HUES48 (cell line): Measurements from ENCODE around the gene SEC24C.

ENCODE experiments used
- H3K27ac ChIP-seq: one replicate; pipeline ENCODE4 v1.7.0; 2013; ENCODE audit warnings: low read depth, low read length, inconsistent platforms
- H3K27me3 ChIP-seq: 2 replicates; pipeline ENCODE4 v1.6.1; 2013; ENCODE audit warnings: mild to moderate bottlenecking, low read length; ENCODE audit not compliant: control insufficient read depth, insufficient read depth
- H3K36me3 ChIP-seq: 2 replicates; pipeline ENCODE4 v1.6.1; 2013; ENCODE audit warnings: low read length; ENCODE audit not compliant: control insufficient read depth, insufficient read depth
- H3K4me1 ChIP-seq: 2 replicates; pipeline ENCODE4 v1.6.1; 2013; ENCODE audit warnings: mild to moderate bottlenecking, low read length; ENCODE audit not compliant: control insufficient read depth, insufficient read depth
- H3K4me3 ChIP-seq: 2 replicates; pipeline ENCODE4 v1.5.1; 2013; ENCODE audit warnings: mild to moderate bottlenecking, low read depth, low read length
- H3K9ac ChIP-seq: 2 replicates; pipeline ENCODE4 v1.6.1; 2013; ENCODE audit warnings: mild to moderate bottlenecking, low read depth, low read length, moderate library complexity
- H3K9me3 ChIP-seq: 2 replicates; pipeline ENCODE4 v1.6.1; 2013; ENCODE audit warnings: low read length; ENCODE audit not compliant: control insufficient read depth, insufficient read depth

Gene SEC24C

GRCh38 chr10:73807471-73807870 lies 63.3 kb downstream of the SEC24C start:
- H3K27me3 ChIP-seq, result no peaks in the 10 kb centered on the region
- H3K36me3 ChIP-seq, result peaks cover 61% of the 10 kb centered on the region
- no peak overlapping the region for H3K4me3 ChIP-seq
- H3K4me1 ChIP-seq, result peaks cover 7% of the 10 kb centered on the region; the same call in 1 of the 2 replicates
- no peak overlapping the region for H3K9ac ChIP-seq
- H3K9me3 ChIP-seq, result no peaks in the 10 kb centered on the region
- H3K27ac ChIP-seq, result no peak overlapping the region

- Histone ChIP-seq H3K27me3 (no peaks in the 10 kb centered on the region), H3K36me3 (peaks cover 59% of the 10 kb centered on the region), H3K4me1 (peaks cover 8% of the 10 kb centered on the region; the same call in 1 of the 2 replicates), H3K27ac (no peak overlapping the region), H3K9ac (no peak overlapping the region), H3K4me3 (no peak overlapping the region), H3K9me3 (no peaks in the 10 kb centered on the region)
Observed at GRCh38 chr10:73808021-73808815, 64.0 kb downstream of the SEC24C start.

DNA sequence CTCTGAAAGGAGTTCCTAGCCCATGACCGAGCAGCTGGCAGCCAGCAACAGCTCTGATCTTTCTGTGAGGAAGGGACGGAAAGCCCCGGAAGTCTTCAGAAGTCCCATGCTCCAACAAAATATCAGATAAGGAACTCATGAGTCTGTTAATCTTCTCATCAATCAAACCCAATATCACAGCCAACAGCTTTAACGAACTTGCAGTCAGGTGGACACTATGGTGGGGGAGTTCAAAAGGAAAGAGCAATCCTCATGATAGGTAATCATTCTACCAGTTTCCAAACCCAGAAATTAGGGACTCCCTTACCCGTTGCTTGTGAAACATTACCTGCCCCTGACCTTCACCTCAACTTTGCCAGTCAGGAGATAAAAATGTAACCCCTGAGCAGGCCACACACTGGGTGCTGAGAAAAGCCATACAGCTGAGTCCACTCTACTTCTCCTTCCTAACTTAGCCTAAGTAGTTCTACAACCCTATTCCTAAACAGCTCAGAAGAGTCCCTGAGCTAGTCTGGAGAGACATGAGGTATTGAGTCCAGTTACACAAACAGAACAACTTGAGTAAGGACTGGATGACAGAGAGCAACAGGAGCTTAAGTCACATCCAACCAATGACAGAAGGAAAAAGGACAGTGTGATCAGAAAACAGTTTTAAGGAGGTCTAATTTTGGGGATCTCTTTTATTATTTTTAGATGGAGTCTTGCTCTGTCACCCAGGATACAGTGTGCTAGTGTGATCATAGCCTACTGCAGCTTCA lies 65.1 kb downstream of the SEC24C start:
- Histone ChIP-seq H3K27me3 (no peaks in the 10 kb centered on the region), H3K4me1 (peaks cover 8% of the 10 kb centered on the region; the same call in 1 of the 2 replicates), H3K9ac (no peak overlapping the region), H3K36me3 (peaks cover 57% of the 10 kb centered on the region), H3K4me3 (no peak overlapping the region), H3K9me3 (no peaks in the 10 kb centered on the region), H3K27ac (no peak overlapping the region)

GRCh38 chr10:73810358-73810734 lies 66.2 kb downstream of the SEC24C start:
- H3K27ac ChIP-seq, result no peak overlapping the region
- H3K27me3 ChIP-seq, result no peaks in the 10 kb centered on the region
- H3K4me3 ChIP-seq, result peak overlapping the region; percentile 75
- peaks cover 60% of the 10 kb centered on the region for H3K36me3 ChIP-seq
- H3K9ac ChIP-seq, result no peak overlapping the region
- H3K9me3 ChIP-seq, result no peaks in the 10 kb centered on the region
- peaks cover 8% of the 10 kb centered on the region; the same call in 1 of the 2 replicates for H3K4me1 ChIP-seq

DNA sequence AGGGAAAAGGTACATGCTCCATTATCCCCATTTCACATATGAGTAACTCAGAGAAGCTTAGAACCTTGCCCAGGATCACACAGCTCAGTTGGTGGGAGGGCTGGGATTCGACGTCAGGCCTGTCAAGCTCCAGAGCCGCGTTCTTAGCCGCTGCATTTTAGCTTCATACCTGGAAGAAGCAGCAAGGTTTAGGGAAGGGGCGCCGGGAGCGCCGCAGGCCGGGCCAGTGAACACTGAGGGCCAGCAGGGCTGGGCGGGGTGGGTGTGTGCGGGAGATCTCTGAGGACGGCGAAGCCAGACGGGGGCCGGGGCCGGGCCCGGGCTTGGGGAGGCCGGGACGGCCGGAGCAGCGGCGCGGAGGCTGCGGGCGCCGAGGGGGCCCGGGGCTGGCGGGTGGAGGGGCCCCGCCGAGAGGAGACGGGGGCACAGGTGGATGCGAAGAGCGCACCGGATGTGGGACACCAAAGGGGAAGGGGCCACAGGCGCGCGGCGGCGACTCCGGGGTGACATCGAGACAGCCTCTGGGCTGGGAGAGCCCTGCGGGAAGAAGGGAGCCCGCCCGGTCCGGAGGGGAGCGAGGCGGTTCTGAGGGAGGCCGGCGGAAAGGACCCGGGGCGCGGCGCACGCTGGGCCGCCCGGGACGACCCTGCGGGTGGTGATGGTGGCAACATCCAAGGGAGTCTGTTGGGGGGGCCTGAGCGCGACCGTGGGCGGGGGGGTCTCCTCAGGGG lies 66.7 kb downstream of the SEC24C start:
- no peaks in the 10 kb centered on the region for H3K27me3 ChIP-seq
- no peak overlapping the region for H3K27ac ChIP-seq
- peaks cover 8% of the 10 kb centered on the region; the same call in 1 of the 2 replicates for H3K4me1 ChIP-seq
- H3K9ac ChIP-seq, result no peak overlapping the region
- H3K9me3 ChIP-seq, result no peaks in the 10 kb centered on the region
- H3K4me3 ChIP-seq, result peak overlapping the region; percentile 75
- peaks cover 57% of the 10 kb centered on the region for H3K36me3 ChIP-seq

DNA sequence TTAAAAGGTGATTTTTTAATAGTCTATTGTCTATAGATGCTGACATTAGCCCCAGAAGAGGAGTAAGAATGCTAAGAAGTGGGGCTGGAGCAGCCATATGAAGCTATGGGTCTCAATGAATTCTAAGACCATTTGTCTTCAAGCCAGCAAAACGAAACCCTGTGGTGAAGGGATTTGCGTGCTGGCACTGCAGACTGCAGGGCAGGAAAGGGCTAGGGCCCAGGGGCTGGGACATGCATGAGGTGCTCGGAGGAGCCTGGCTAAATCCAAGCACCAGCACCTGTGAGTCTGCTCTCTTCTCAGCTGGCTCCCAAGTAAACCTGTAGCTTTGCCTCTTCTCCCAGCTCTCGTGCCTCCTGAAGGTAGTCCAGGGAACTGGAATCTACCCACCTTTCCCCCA lies 68.5 kb downstream of the SEC24C start:
- Histone ChIP-seq H3K4me1 (peaks cover 8% of the 10 kb centered on the region; the same call in 1 of the 2 replicates), H3K27me3 (no peaks in the 10 kb centered on the region), H3K9me3 (no peaks in the 10 kb centered on the region), H3K27ac (peak overlapping the region; percentile 15), H3K4me3 (no peak overlapping the region), H3K9ac (no peak overlapping the region), H3K36me3 (peaks cover 54% of the 10 kb centered on the region)

DNA sequence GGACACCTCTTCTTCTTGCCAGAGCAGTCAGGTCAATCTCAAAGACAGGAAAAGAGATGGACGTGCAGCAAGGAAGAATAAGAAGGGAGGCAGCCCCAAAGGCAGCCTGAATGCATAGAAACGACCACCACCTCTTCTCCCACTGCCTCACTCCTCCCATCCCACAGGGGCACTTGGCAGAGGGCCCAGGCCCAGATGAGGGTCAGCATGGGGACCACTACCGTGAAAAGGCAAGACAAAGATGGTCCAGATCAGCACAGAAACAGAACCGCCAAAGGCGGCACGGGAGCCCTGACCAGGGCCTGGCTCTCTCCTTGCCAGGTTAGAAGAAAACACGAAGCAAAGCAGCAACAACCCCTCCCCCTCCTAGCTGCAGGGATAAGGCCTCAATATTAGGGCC lies 69.2 kb downstream of the SEC24C start:
- Histone ChIP-seq H3K4me1 (peaks cover 8% of the 10 kb centered on the region; the same call in 1 of the 2 replicates), H3K36me3 (peaks cover 50% of the 10 kb centered on the region), H3K9me3 (no peaks in the 10 kb centered on the region), H3K27me3 (no peaks in the 10 kb centered on the region), H3K27ac (no peak overlapping the region), H3K9ac (no peak overlapping the region), H3K4me3 (no peak overlapping the region)

GRCh38 chr10:73814276-73814895 lies 70.2 kb downstream of the SEC24C start:
- H3K27me3 ChIP-seq, result no peaks in the 10 kb centered on the region
- H3K9me3 ChIP-seq, result no peaks in the 10 kb centered on the region
- H3K4me1 ChIP-seq, result peaks cover 8% of the 10 kb centered on the region; the same call in 1 of the 2 replicates
- no peak overlapping the region for H3K27ac ChIP-seq
- H3K9ac ChIP-seq, result no peak overlapping the region
- H3K36me3 ChIP-seq, result peaks cover 43% of the 10 kb centered on the region
- H3K4me3 ChIP-seq, result no peak overlapping the region

- Histone ChIP-seq H3K9ac (no peak overlapping the region), H3K36me3 (peaks cover 41% of the 10 kb centered on the region), H3K4me1 (peaks cover 8% of the 10 kb centered on the region; the same call in 1 of the 2 replicates), H3K27ac (no peak overlapping the region), H3K9me3 (no peaks in the 10 kb centered on the region), H3K27me3 (no peaks in the 10 kb centered on the region), H3K4me3 (no peak overlapping the region)
Observed at GRCh38 chr10:73814896-73815718, 70.9 kb downstream of the SEC24C start.

- H3K27ac ChIP-seq, result no peak overlapping the region
- no peaks in the 10 kb centered on the region for H3K9me3 ChIP-seq
Observed at GRCh38 chr10:73815719-73816030, 71.5 kb downstream of the SEC24C start.

More at GRCh38 chr10:73815719-73816030, 71.5 kb downstream of the SEC24C start:
- peaks cover 5% of the 10 kb centered on the region; the same call in 1 of the 2 replicates for H3K4me1 ChIP-seq
- no peaks in the 10 kb centered on the region for H3K27me3 ChIP-seq
- H3K36me3 ChIP-seq, result peaks cover 41% of the 10 kb centered on the region
- no peak overlapping the region for H3K9ac ChIP-seq
- no peak overlapping the region for H3K4me3 ChIP-seq
